T-helper 2 cell (primary cell): Measurements from ENCODE around the gene CLEC1B.
"Not testable (repeated sequence)": the region's sequence is repeated elsewhere in the genome, so short reads cannot be mapped to it uniquely, and the experiment has no call there.

Source experiments
- DNase-seq, 5 experiments: peaks; one replicate each; pipeline versions ENCODE4 v3.0.0 to v3.0.0-alpha.2; 2012 to 2022
- total RNA-seq, 2 donors: gene quantifications; one replicate each; lab custom pipeline; 2026; lab: John Stamatoyannopoulos, UW

Gene CLEC1B
- 0 reads per million in 2 donors for total RNA-seq

GRCh38 chr12:9999016-9999415 is at the start of gene CLEC1B:
Gene CLEC1B (minus strand): TSS chr12:9999121. CDS start chr12:9999100, 21 bp downstream.
- DNase-seq, result no peak

GRCh38 chr12:10048526-10048925 is 49.6 kb upstream of the CLEC1B start:
- DNase-seq, result no peak

GRCh38 chr12:10042167-10042566 is 43.2 kb upstream of the CLEC1B start:
- DNase-seq, result no peak

GRCh38 chr12:10033783-10034545 is 35.0 kb upstream of the CLEC1B start:
- no peak for DNase-seq

- DNase-seq, result no peak
These were observed 32.9 kb upstream of the CLEC1B start for GRCh38 chr12:10031771-10032175.

GRCh38 chr12:10031321-10031720 is 32.4 kb upstream of the CLEC1B start:
- no peak for DNase-seq

- DNase-seq, result no peak
These were observed 31.5 kb upstream of the CLEC1B start, which contains the start of gene CLEC9A for GRCh38 chr12:10030446-10030845. Gene CLEC9A (plus strand): TSS chr12:10030682. CDS start chr12:10052688, 22,006 bp downstream.

- no peak for DNase-seq
These were observed 28.8 kb upstream of the CLEC1B start for GRCh38 chr12:10027721-10028120.

- no peak for DNase-seq
These were observed 28.4 kb upstream of the CLEC1B start for GRCh38 chr12:10027311-10027710.

- DNase-seq, result not testable (repeated sequence)
These were observed 27.7 kb upstream of the CLEC1B start for GRCh38 chr12:10026666-10027065.

GRCh38 chr12:10025236-10025635 is 26.3 kb upstream of the CLEC1B start:
- no peak for DNase-seq

- DNase-seq, result no peak
These were observed 22.4 kb upstream of the CLEC1B start for GRCh38 chr12:10021342-10021741.

GRCh38 chr12:10018386-10018785 is 19.5 kb upstream of the CLEC1B start:
- no peak for DNase-seq

GRCh38 chr12:10016881-10017280 is 18.0 kb upstream of the CLEC1B start:
- peak in 1 of 5 experiments; percentile 8 for DNase-seq

GRCh38 chr12:10015450-10015849 is 16.5 kb upstream of the CLEC1B start:
- DNase-seq, result no peak

GRCh38 chr12:10012630-10013330 is 13.9 kb upstream of the CLEC1B start:
- DNase-seq, result no peak

- DNase-seq, result no peak
These were observed 2.4 kb upstream of the CLEC1B start for GRCh38 chr12:10001171-10001776.

GRCh38 chr12:9992296-9992695 is 6.6 kb downstream of the CLEC1B start:
- no peak for DNase-seq

GRCh38 chr12:9991876-9992275 is 7.0 kb downstream of the CLEC1B start:
- DNase-seq, result no peak

- no peak for DNase-seq
These were observed 18.8 kb downstream of the CLEC1B start for GRCh38 chr12:9980126-9980525.

- DNase-seq, result no peak
These were observed 21.0 kb downstream of the CLEC1B start for GRCh38 chr12:9977916-9978315.

- DNase-seq, result not testable (repeated sequence)
These were observed 22.3 kb downstream of the CLEC1B start for GRCh38 chr12:9976626-9977025.

- no peak for DNase-seq
These were observed 23.3 kb downstream of the CLEC1B start for GRCh38 chr12:9975614-9976013.

- DNase-seq, result not testable (repeated sequence)
These were observed 24.2 kb downstream of the CLEC1B start for GRCh38 chr12:9974731-9975130.
